ENCODE data around the gene CEP68.

Gene CEP68

DNA sequence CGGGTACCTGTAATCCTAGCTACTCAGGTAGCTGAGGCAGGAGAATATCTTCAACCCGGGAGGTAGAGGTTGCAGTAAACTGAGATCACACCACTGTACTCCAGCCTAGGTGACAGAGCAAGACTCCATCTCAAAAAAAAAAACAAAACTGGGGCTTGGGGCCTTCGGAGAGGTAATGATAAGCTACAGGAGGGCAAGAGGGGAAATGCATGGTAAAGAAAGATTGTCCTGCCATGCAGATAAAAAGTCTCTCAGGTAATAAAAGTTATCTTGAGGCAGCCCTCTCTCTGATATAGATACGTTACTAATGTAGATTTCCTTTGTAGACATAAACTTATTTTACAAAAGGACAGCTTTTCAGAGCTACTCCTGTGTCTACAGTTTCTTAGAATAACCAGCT is 77.4 kb downstream of the CEP68 start:
- Histone ChIP-seq H3K36me3 (ENCODE audit: control insufficient read depth, insufficient read depth, low read length) (peaks cover 4% of the 10 kb centered on the region), H3K4me3 (ENCODE audit: extremely low read depth, insufficient read depth, low read length, poor library complexity, severe bottlenecking) (no peak overlapping the region), H3K9me3 (ENCODE audit: control insufficient read depth, low read length) (no peaks in the 10 kb centered on the region), H3K4me1 (ENCODE audit: control insufficient read depth, insufficient read depth, low read length, poor library complexity, severe bottlenecking) (no peaks in the 10 kb centered on the region), H3K27ac (ENCODE audit: low read depth, low read length, severe bottlenecking) (no peak overlapping the region)
- WGBS, 2 experiments (ENCODE audit: insufficient coverage in 2 of 2) = 80 to 92% methylated on average over 2 to 3 of the region's 4 CpGs

DNA sequence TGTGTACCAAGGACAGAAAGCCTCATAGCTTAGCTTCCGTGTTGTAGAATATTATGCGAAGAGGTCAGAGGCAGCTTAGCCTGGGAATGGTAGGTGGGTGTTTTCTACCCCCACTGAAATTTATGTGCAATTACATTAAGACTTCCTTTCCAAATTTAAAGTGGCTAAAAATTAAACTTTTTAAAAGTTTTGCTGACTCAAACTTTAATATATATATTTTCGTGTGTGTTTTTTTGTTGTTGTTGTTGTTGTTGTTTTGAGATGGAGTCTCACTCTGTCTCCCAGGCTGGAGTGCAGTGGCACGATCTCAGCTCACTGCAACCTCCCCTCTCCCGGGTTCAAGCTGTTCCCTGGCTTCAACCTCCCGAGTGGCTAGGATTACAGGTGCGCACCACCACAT is 77.9 kb downstream of the CEP68 start:
- H3K4me3 ChIP-seq (ENCODE audit: extremely low read depth, insufficient read depth, low read length, poor library complexity, severe bottlenecking) = no peak overlapping the region
- no peaks in the 10 kb centered on the region for H3K9me3 ChIP-seq (ENCODE audit: control insufficient read depth, low read length)
- WGBS, 2 experiments (ENCODE audit: insufficient coverage in 2 of 2) = 80% methylated on average over 1 of the region's 7 CpGs; no CpG with 5 or more reads in 1 of the 2 experiments
- no peaks in the 10 kb centered on the region for H3K36me3 ChIP-seq (ENCODE audit: control insufficient read depth, insufficient read depth, low read length)
- H3K4me1 ChIP-seq (ENCODE audit: control insufficient read depth, insufficient read depth, low read length, poor library complexity, severe bottlenecking) = no peaks in the 10 kb centered on the region
- no peak overlapping the region for H3K27ac ChIP-seq (ENCODE audit: low read depth, low read length, severe bottlenecking)

DNA sequence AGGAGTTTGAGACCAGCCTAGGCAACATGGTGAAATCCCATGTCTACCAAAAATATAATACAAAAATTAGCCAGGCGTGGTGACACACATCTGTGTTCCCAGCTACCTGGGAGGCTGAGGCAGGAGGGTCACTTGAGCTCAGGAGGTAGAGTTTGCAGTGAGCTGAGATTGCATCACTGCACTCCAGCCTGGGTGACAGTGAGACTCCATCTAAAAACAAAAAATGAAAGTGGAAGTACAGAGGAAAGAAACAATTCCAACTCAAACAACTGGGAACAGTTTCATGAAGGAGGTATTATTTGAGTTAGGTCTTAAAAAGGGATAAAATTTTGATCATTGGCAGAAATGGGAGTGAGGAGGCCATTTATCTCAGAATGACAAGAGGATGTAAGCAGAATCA is 80.0 kb downstream of the CEP68 start:
- Histone ChIP-seq H3K9me3 (ENCODE audit: control insufficient read depth, low read length) (no peaks in the 10 kb centered on the region), H3K4me3 (ENCODE audit: extremely low read depth, insufficient read depth, low read length, poor library complexity, severe bottlenecking) (no peak overlapping the region), H3K4me1 (ENCODE audit: control insufficient read depth, insufficient read depth, low read length, poor library complexity, severe bottlenecking) (no peaks in the 10 kb centered on the region), H3K36me3 (ENCODE audit: control insufficient read depth, insufficient read depth, low read length) (no peaks in the 10 kb centered on the region), H3K27ac (ENCODE audit: low read depth, low read length, severe bottlenecking) (no peak overlapping the region)
- WGBS, 2 experiments (ENCODE audit: insufficient coverage in 2 of 2) = no CpG with 5 or more reads among the region's 1 CpG

Data from mesodermal cell (in vitro differentiated cells).